Panc1 (cell line): ENCODE results near the gene SLC32A1. TPM values are rescaled to one million over a fixed set of nuclear protein-coding genes. Genes with fewer than 3 reads are reported as not detected.

Experiments used
- ATAC-seq: fragments of 200-7000 bp; cut with Tn5 transposase; 2 replicates; pipeline ENCODE4 v1.9.1; 2020; ENCODE audit warnings: mild to moderate bottlenecking, moderate library complexity
- BruUV-seq: library from RNA; stranded (reverse); fragments of 400-500 nt; replicated peaks from 2 replicates; lab custom pipeline; 2021; lab: Mats Ljungman, UMichigan
- CTCF ChIA-PET: fragments of 300-600 bp; sonication (Branson Sonifier 250); formaldehyde crosslinking; loops from one replicate; lab custom pipeline; 2022; ENCODE audit warnings: antibody characterized with exemption; lab: Charles Lee
- POLR2A ChIA-PET: fragments of 300-600 bp; sonication (Branson Sonifier 250); formaldehyde crosslinking; loops from one replicate; lab custom pipeline; 2022; ENCODE audit warnings: antibody characterized with exemption; lab: Charles Lee
- DNase-seq: peaks from one replicate; pipeline ENCODE4 v3.0.0-alpha.2; 2010; ENCODE audit warnings: low read depth, low spot score
- H3K27ac ChIP-seq: 2 replicates; pipeline ENCODE4 v1.5.1; 2011; ENCODE audit warnings: mild to moderate bottlenecking, low read length, inconsistent platforms
- H3K27me3 ChIP-seq: fragments of 200-500 bp; sonication (Bioruptor generic); 2 replicates; pipeline ENCODE4 v1.6.0; 2014; ENCODE audit warnings: low read length, inconsistent platforms; ENCODE audit not compliant: control insufficient read depth, insufficient read depth
- H3K36me3 ChIP-seq: fragments of 200-500 bp; sonication (Bioruptor generic); 2 replicates; pipeline ENCODE4 v1.5.1; 2014; ENCODE audit warnings: inconsistent platforms, mild to moderate bottlenecking, low read length, moderate library complexity; ENCODE audit not compliant: control insufficient read depth, insufficient read depth
- H3K4me1 ChIP-seq: 2 replicates; pipeline ENCODE4 v1.5.1; 2011; ENCODE audit warnings: inconsistent platforms, mild to moderate bottlenecking, low read length, moderate library complexity; ENCODE audit not compliant: control insufficient read depth, insufficient read depth
- H3K4me3 ChIP-seq, 2 experiments: 2 replicates each; pipeline ENCODE4 v1.5.1; 2011 to 2012; ENCODE audit warnings: low read depth in 2 of 2, low read length in 2 of 2, mild to moderate bottlenecking in 2 of 2, inconsistent platforms in 1 of 2, moderate library complexity in 1 of 2
- H3K9me3 ChIP-seq: fragments of 200-500 bp; sonication (Bioruptor generic); 2 replicates; pipeline ENCODE4 v1.5.1; 2014; ENCODE audit warnings: low read depth, mild to moderate bottlenecking, inconsistent platforms, low read length, moderate library complexity; ENCODE audit not compliant: control insufficient read depth, insufficient read depth
- POLR2AphosphoS5 ChIP-seq: IDR thresholded peaks from 2 replicates; pipeline ENCODE4 v1.6.1; 2012; ENCODE audit warnings: mild to moderate bottlenecking, low read depth, low read length, moderate library complexity
- REST ChIP-seq, 2 experiments: IDR thresholded peaks; 2 replicates each; pipeline ENCODE4 v1.6.1; 2011 to 2012; ENCODE audit warnings: low read depth in 2 of 2, control low read depth in 1 of 2, low read length in 1 of 2, mild to moderate bottlenecking in 1 of 2, moderate library complexity in 1 of 2; ENCODE audit not compliant: insufficient read depth in 1 of 2
- SIN3A ChIP-seq: IDR thresholded peaks from 2 replicates; pipeline ENCODE4 v1.6.1; 2012; ENCODE audit warnings: low read depth, mild to moderate bottlenecking, low read length, moderate library complexity, borderline replicate concordance; ENCODE audit not compliant: insufficient read depth
- TCF7L2 ChIP-seq: IDR thresholded peaks from 2 replicates; pipeline ENCODE4 v1.6.1; 2011; ENCODE audit warnings: mild to moderate bottlenecking, low read depth, low read length, inconsistent platforms
- in situ Hi-C: cut with HindIII; loops from 2 replicates; pipeline ENCODE4 v1.10.0; 2016; ENCODE audit warnings: low sequenced_read_pairs, low pct_unique_long_range_greater_than_20kb
- intact Hi-C: fragments of 100-400 bp; cut with micrococcal nuclease; formaldehyde crosslinking; loops from one replicate; pipeline ENCODE4 v1.10.0; 2022; ENCODE audit not compliant: unreplicated experiment
- total RNA-seq: library from RNA; stranded (reverse); gene quantifications from one replicate; pipeline ENCODE4 v1.2.1, GENCODE V29; 2021; ENCODE audit not compliant: unreplicated experiment
- TF ChIP-seq, protein P1 (sequence below): fragments of 450-650 bp; IDR thresholded peaks from 2 replicates; pipeline ENCODE4 v1.5.1; 2017; ENCODE audit warnings: mild to moderate bottlenecking

The SLC32A1 gene
- total RNA-seq, 1 experiment from 2014 or later = not detected

DNA sequence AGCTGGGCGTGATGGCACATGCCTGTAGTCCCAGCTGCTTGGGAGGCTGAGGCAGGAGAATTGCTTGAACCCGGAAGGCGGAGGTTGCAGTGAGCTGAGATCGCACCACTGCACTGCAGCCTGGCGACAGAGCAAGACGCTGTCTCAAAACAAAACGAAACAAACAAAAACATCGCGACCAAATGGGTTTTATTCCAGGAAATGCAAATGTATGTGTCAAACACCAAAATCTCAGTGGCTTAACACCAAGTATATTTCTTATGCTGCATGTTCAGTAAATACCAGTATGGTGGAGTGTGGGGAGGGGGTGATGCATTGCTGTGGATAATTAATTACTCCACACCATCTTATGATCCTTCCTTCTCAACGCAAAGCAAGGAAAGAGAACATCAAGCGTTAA, 52.1 kb downstream of the SLC32A1 start:
- Histone ChIP-seq H3K27ac (no peak overlapping the region), H3K9me3 (no peaks in the 10 kb centered on the region), H3K4me3 (no peak overlapping the region), H3K36me3 (no peaks in the 10 kb centered on the region), H3K27me3 (no peaks in the 10 kb centered on the region), H3K4me1 (peaks cover 4% of the 10 kb centered on the region; the same call in 1 of the 2 replicates)
- BruUV-seq = no TSS peak
- POLR2A ChIA-PET = no interaction called here
- CTCF ChIA-PET = no interaction called here
- TF ChIP-seq REST (IDR thresholded peaks at IDR 0.05; ENCODE audit: insufficient read depth in 1 of 2, low read depth in 2 of 2, low read length in 1 of 2) = no peak
- TF ChIP-seq, protein P1, sequence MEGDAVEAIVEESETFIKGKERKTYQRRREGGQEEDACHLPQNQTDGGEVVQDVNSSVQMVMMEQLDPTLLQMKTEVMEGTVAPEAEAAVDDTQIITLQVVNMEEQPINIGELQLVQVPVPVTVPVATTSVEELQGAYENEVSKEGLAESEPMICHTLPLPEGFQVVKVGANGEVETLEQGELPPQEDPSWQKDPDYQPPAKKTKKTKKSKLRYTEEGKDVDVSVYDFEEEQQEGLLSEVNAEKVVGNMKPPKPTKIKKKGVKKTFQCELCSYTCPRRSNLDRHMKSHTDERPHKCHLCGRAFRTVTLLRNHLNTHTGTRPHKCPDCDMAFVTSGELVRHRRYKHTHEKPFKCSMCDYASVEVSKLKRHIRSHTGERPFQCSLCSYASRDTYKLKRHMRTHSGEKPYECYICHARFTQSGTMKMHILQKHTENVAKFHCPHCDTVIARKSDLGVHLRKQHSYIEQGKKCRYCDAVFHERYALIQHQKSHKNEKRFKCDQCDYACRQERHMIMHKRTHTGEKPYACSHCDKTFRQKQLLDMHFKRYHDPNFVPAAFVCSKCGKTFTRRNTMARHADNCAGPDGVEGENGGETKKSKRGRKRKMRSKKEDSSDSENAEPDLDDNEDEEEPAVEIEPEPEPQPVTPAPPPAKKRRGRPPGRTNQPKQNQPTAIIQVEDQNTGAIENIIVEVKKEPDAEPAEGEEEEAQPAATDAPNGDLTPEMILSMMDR = no peak
- no peak for TF ChIP-seq POLR2AphosphoS5
- no peak for TF ChIP-seq SIN3A
- no peak for TF ChIP-seq TCF7L2
- intact Hi-C loops = no loop called here
- in situ Hi-C loops = no loop called here
- ATAC-seq (no peak), DNase-seq (no peak)

Other genes starting within 250 kb of the SLC32A1 start
- not detected for gene ADIG, start 143.3 kb upstream of the SLC32A1 start, total RNA-seq
- gene ARHGAP40, start 122.7 kb upstream of the SLC32A1 start, total RNA-seq = 0.18 TPM
- gene ACTR5, start 24.0 kb downstream of the SLC32A1 start, total RNA-seq = 12.1 TPM
- gene PPP1R16B, start 81.2 kb downstream of the SLC32A1 start, total RNA-seq = 0.92 TPM
- 30.9 TPM for gene FAM83D, start 201.9 kb downstream of the SLC32A1 start, total RNA-seq
- 12.2 TPM for gene DHX35, start 237.9 kb downstream of the SLC32A1 start, total RNA-seq